DMS114 treated with DMSO at 0.1 percent for 48 hours (cell line): Measurements from ENCODE around the gene RHOT1.

Experiments used
- DNase-seq: peaks from one replicate; lab custom pipeline; 2025; ENCODE audit not compliant: unreplicated experiment; lab: John Stamatoyannopoulos, UW

Gene RHOT1

GRCh38 chr17:32266389-32267301 is 124.3 kb downstream of the RHOT1 start:
- DNase-seq = no peak

GRCh38 chr17:32267690-32268205 is 125.4 kb downstream of the RHOT1 start:
- no peak for DNase-seq

- no peak for DNase-seq
Observed at GRCh38 chr17:32268734-32269288, 126.5 kb downstream of the RHOT1 start.

DNA sequence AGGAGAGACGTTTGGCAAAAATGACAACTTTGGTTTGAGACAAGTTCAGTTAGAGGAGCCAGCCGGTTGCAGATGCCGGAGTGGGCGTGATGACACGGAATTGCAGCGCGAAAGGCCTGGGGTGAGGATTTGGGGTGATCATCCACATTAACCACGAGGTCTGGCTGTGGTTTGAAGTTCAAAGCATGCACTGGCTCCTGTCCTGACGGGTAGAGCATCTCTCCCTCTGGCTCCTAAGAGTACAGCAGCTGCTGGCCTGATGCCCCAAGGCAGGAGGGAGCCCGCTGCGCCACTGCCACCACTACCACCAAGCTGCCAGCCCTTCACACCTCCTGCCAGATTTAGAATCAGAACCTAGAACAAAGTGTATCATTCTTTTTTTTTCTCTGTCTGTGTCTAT is 127.1 kb downstream of the RHOT1 start:
- DNase-seq = no peak

- no peak for DNase-seq
Observed at GRCh38 chr17:32271844-32272243, 129.5 kb downstream of the RHOT1 start.

GRCh38 chr17:32274101-32274500 is 131.8 kb downstream of the RHOT1 start:
- no peak for DNase-seq

GRCh38 chr17:32274643-32275042 is 132.3 kb downstream of the RHOT1 start:
- DNase-seq = no peak
